ENCODE measurements around the gene CCR7.

- TF ChIP-seq CTCF (IDR thresholded peaks at IDR 0.05) = no peak
- TF ChIP-seq POLR2A (IDR thresholded peaks at IDR 0.05) = no peak
Observed at GRCh38 chr17:40567377-40567776, 2.1 kb upstream of the CCR7 start.
